ENCODE measurements around the gene SOST.

SOST gene

GRCh38 chr17:43759836-43760235 lies 1.2 kb upstream of the SOST start:
- H3K9ac ChIP-seq (ENCODE audit: low read length) = no peak overlapping the region
- H3K4me3 ChIP-seq (ENCODE audit: low read depth in 1 of 2, low read length in 2 of 2) = no peak overlapping the region
- no peak overlapping the region for H3K27ac ChIP-seq (ENCODE audit: low read depth, low read length)
- peaks cover 9% of the 10 kb centered on the region for H3K4me1 ChIP-seq (ENCODE audit: insufficient read depth, low read length)
- H3K27me3 ChIP-seq (ENCODE audit: control insufficient read depth in 1 of 2, insufficient read depth in 2 of 2, low read length in 2 of 2) = peaks cover 17 to 24% of the 10 kb centered on the region in 2 donors
- H3K9me3 ChIP-seq (ENCODE audit: low read length) = no peaks in the 10 kb centered on the region
- H3K36me3 ChIP-seq (ENCODE audit: insufficient read depth, low read length) = peaks cover 5% of the 10 kb centered on the region

DNA sequence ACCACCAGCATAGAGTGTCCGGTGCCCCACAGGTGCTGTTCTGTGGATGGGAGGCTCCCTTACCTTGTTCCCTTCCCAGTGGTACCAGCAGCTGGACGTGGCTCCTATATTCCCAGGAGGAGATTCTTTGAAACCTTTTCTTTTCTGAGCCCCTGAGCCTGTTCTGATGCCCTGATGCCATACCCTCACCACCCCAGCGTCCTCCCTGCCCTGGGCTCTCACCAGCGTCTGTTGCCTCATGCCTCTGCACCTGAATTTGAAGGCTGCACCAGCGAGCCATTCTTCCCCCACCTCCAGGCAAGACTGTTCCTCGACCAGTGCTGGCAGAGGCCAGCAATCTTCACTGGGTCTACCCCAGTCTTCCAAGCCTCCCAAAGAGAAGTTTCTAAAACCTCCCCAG lies 505 bp downstream of the SOST start:
- Histone ChIP-seq H3K27me3 (ENCODE audit: control insufficient read depth in 1 of 2, insufficient read depth in 2 of 2, low read length in 2 of 2) (peaks cover 27 to 30% of the 10 kb centered on the region in 2 donors), H3K36me3 (ENCODE audit: insufficient read depth, low read length) (no peaks in the 10 kb centered on the region), H3K9ac (ENCODE audit: low read length) (no peak overlapping the region), H3K4me3 (ENCODE audit: low read depth in 1 of 2, low read length in 2 of 2) (no peak overlapping the region), H3K4me1 (ENCODE audit: insufficient read depth, low read length) (peaks cover 9% of the 10 kb centered on the region), H3K27ac (ENCODE audit: low read depth, low read length) (no peak overlapping the region), H3K9me3 (ENCODE audit: low read length) (no peaks in the 10 kb centered on the region)

- Histone ChIP-seq H3K9me3 (ENCODE audit: low read length) (no peaks in the 10 kb centered on the region), H3K27ac (ENCODE audit: low read depth, low read length) (no peak overlapping the region), H3K4me1 (ENCODE audit: insufficient read depth, low read length) (peaks cover 9% of the 10 kb centered on the region), H3K27me3 (ENCODE audit: control insufficient read depth in 1 of 2, insufficient read depth in 2 of 2, low read length in 2 of 2) (peaks cover 27 to 32% of the 10 kb centered on the region in 2 donors), H3K9ac (ENCODE audit: low read length) (no peak overlapping the region), H3K36me3 (ENCODE audit: insufficient read depth, low read length) (no peaks in the 10 kb centered on the region), H3K4me3 (ENCODE audit: low read depth in 1 of 2, low read length in 2 of 2) (no peak overlapping the region)
These were observed 1.4 kb downstream of the SOST start for GRCh38 chr17:43757171-43757660.

GRCh38 chr17:43756201-43756600 lies 2.4 kb downstream of the SOST start:
- no peak overlapping the region for H3K9ac ChIP-seq (ENCODE audit: low read length)
- H3K9me3 ChIP-seq (ENCODE audit: low read length) = no peaks in the 10 kb centered on the region
- H3K4me1 ChIP-seq (ENCODE audit: insufficient read depth, low read length) = peaks cover 9% of the 10 kb centered on the region
- H3K36me3 ChIP-seq (ENCODE audit: insufficient read depth, low read length) = no peaks in the 10 kb centered on the region
- H3K4me3 ChIP-seq (ENCODE audit: low read depth in 1 of 2, low read length in 2 of 2) = no peak overlapping the region
- peaks cover 27 to 36% of the 10 kb centered on the region in 2 donors for H3K27me3 ChIP-seq (ENCODE audit: control insufficient read depth in 1 of 2, insufficient read depth in 2 of 2, low read length in 2 of 2)
- no peak overlapping the region for H3K27ac ChIP-seq (ENCODE audit: low read depth, low read length)

DNA sequence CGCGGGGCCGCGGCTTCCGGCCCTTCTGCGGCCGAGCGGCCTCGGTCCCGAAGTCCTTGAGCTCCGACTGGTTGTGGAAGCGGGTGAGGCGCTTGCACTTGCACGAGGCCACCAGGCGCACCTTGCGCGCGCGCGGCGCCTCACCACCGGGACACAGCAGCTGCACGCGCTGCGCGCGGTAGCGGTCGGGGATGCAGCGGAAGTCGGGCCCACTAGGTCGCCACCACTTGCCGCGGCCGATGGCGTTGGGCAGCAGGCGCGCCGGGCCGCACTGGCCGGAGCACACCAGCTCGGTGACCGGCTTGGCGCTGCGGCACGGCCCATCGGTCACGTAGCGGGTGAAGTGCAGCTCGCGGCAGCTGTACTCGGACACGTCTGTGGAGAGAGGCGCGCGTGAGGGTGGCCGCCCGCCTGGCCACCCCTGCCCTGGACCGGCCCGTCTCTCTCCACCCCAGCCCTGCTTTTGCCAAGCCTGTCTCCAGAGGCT lies 3.2 kb downstream of the SOST start:
- H3K36me3 ChIP-seq (ENCODE audit: insufficient read depth, low read length) = no peaks in the 10 kb centered on the region
- no peaks in the 10 kb centered on the region for H3K9me3 ChIP-seq (ENCODE audit: low read length)
- no peak overlapping the region for H3K9ac ChIP-seq (ENCODE audit: low read length)
- H3K27me3 ChIP-seq (ENCODE audit: control insufficient read depth in 1 of 2, insufficient read depth in 2 of 2, low read length in 2 of 2) = peaks cover 27 to 36% of the 10 kb centered on the region in 2 donors
- H3K27ac ChIP-seq (ENCODE audit: low read depth, low read length) = no peak overlapping the region
- H3K4me1 ChIP-seq (ENCODE audit: insufficient read depth, low read length) = peaks cover 4% of the 10 kb centered on the region
- no peak overlapping the region for H3K4me3 ChIP-seq (ENCODE audit: low read depth in 1 of 2, low read length in 2 of 2)

DNA sequence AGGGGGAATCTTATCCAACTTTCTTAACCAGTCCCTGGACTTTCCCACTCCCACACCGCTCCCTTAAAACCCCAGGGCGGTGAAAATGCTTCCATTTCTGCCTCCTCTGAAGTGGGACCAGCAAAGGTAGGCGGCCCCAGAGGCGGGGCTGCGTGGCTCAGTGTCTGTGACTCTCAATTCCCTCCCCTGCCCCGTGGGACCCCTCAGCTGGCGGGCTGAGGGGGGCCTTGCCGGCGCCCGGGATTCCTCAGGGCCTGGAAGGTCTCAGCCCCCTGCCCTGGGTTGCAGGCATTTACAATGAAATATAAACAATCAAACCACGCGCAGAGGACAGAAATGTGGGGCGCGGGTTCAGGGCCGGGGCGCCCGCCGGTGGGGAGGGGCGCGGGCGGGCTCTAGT lies 3.6 kb downstream of the SOST start:
- Histone ChIP-seq H3K4me1 (ENCODE audit: insufficient read depth, low read length) (no peaks in the 10 kb centered on the region), H3K27ac (ENCODE audit: low read depth, low read length) (no peak overlapping the region), H3K9ac (ENCODE audit: low read length) (no peak overlapping the region), H3K9me3 (ENCODE audit: low read length) (no peaks in the 10 kb centered on the region), H3K27me3 (ENCODE audit: control insufficient read depth in 1 of 2, insufficient read depth in 2 of 2, low read length in 2 of 2) (peaks cover 27 to 36% of the 10 kb centered on the region in 2 donors), H3K4me3 (ENCODE audit: low read depth in 1 of 2, low read length in 2 of 2) (no peak overlapping the region), H3K36me3 (ENCODE audit: insufficient read depth, low read length) (no peaks in the 10 kb centered on the region)

DNA sequence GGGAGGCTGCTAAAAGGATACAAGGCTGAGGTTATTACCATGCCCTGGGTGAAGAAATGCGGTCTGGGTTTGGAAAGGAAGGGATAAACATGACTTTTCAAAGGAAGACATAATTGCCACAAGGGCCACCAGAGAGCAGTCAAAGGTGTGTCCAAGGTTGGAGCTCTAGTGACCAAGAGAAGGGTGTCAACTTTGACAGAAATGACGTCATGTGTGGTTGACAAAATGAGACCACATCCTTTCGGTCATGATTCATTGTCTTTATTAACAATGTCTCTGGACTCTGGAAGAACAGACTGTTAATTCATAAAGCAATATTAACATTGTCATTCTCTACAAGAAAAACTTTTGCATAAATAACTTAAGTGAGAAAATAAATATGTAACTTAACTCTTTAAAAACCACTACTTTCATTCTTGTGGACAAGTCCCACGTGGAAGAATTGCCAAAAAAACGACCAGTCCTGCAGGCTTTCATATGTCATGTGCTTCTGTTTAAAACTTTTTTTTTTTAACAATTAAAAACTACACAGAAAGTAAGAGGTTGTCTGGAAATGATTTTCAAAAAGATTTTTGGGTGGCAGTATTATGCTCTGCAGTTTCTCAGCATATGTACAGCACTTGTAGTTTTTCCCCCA lies 5.0 kb downstream of the SOST start:
- H3K9me3 ChIP-seq (ENCODE audit: low read length) = no peaks in the 10 kb centered on the region
- no peaks in the 10 kb centered on the region for H3K36me3 ChIP-seq (ENCODE audit: insufficient read depth, low read length)
- peaks cover 27 to 36% of the 10 kb centered on the region in 2 donors for H3K27me3 ChIP-seq (ENCODE audit: control insufficient read depth in 1 of 2, insufficient read depth in 2 of 2, low read length in 2 of 2)
- H3K4me1 ChIP-seq (ENCODE audit: insufficient read depth, low read length) = no peaks in the 10 kb centered on the region
- H3K27ac ChIP-seq (ENCODE audit: low read depth, low read length) = no peak overlapping the region
- H3K4me3 ChIP-seq (ENCODE audit: low read depth in 1 of 2, low read length in 2 of 2) = no peak overlapping the region
- H3K9ac ChIP-seq (ENCODE audit: low read length) = no peak overlapping the region

DNA sequence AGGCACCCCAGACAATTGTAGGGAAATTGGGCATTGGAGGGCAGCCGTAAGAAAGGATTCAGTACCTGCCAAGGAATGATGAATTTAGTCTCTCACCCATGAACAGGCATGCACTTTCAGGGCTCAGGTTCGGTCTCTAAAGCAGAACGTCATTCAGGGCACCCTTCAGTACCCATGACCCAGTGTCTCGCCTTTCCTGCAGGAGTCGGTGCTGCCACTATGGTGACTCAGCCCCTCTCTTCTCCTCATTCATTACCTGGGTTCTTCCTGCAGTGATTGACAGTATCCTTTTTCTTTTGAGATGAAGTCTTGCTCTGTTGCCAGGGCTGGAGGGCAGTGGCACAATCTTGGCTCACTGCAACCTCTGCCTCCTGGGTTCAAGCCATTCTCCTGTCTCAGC lies 8.4 kb downstream of the SOST start:
- Histone ChIP-seq H3K4me3 (ENCODE audit: low read depth in 1 of 2, low read length in 2 of 2) (no peak overlapping the region), H3K4me1 (ENCODE audit: insufficient read depth, low read length) (no peaks in the 10 kb centered on the region), H3K9ac (ENCODE audit: low read length) (no peak overlapping the region), H3K27ac (ENCODE audit: low read depth, low read length) (no peak overlapping the region), H3K9me3 (ENCODE audit: low read length) (no peaks in the 10 kb centered on the region), H3K27me3 (ENCODE audit: control insufficient read depth in 1 of 2, insufficient read depth in 2 of 2, low read length in 2 of 2) (peaks cover 11 to 15% of the 10 kb centered on the region in 2 donors), H3K36me3 (ENCODE audit: insufficient read depth, low read length) (no peaks in the 10 kb centered on the region)

DNA sequence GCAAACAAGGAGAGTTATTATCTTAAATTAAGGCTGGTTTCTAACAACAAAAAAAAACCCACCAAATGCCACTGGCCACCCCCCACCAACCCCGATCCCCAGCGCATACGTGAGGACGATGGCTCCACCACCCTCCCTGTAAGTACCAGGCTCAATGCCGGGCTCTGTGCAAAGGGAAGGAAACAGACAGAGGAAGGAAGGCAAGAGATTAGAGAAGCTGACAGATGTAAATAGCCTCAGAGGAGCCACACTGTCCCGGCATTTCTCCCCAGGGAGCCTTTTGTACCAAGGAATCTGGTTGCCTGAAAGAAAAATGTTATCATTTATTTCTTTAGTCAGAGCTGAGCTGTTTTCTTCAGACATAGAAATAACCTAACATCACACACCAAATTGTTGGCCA lies 13.1 kb downstream of the SOST start:
- Histone ChIP-seq H3K36me3 (ENCODE audit: insufficient read depth, low read length) (no peaks in the 10 kb centered on the region), H3K4me3 (ENCODE audit: low read depth in 1 of 2, low read length in 2 of 2) (no peak overlapping the region), H3K27me3 (ENCODE audit: control insufficient read depth in 1 of 2, insufficient read depth in 2 of 2, low read length in 2 of 2) (peaks cover 0 to 5% of the 10 kb centered on the region in 2 donors), H3K9me3 (ENCODE audit: low read length) (no peaks in the 10 kb centered on the region), H3K4me1 (ENCODE audit: insufficient read depth, low read length) (no peaks in the 10 kb centered on the region), H3K9ac (ENCODE audit: low read length) (no peak overlapping the region), H3K27ac (ENCODE audit: low read depth, low read length) (no peak overlapping the region)

GRCh38 chr17:43741636-43742035 lies 17.0 kb downstream of the SOST start:
- H3K4me1 ChIP-seq (ENCODE audit: insufficient read depth, low read length) = no peaks in the 10 kb centered on the region

GRCh38 chr17:43740541-43740940 lies 18.1 kb downstream of the SOST start:
- H3K27me3 ChIP-seq (ENCODE audit: control insufficient read depth in 1 of 2, insufficient read depth in 2 of 2, low read length in 2 of 2) = peaks cover 0 to 5% of the 10 kb centered on the region in 2 donors
- no peak overlapping the region for H3K4me3 ChIP-seq (ENCODE audit: low read depth in 1 of 2, low read length in 2 of 2)
- no peaks in the 10 kb centered on the region for H3K4me1 ChIP-seq (ENCODE audit: insufficient read depth, low read length)
- no peaks in the 10 kb centered on the region for H3K36me3 ChIP-seq (ENCODE audit: insufficient read depth, low read length)
- H3K9me3 ChIP-seq (ENCODE audit: low read length) = no peaks in the 10 kb centered on the region
- H3K9ac ChIP-seq (ENCODE audit: low read length) = no peak overlapping the region
- no peak overlapping the region for H3K27ac ChIP-seq (ENCODE audit: low read depth, low read length)

More at GRCh38 chr17:43741636-43742035, 17.0 kb downstream of the SOST start:
- Histone ChIP-seq H3K4me3 (ENCODE audit: low read depth in 1 of 2, low read length in 2 of 2) (no peak overlapping the region), H3K27me3 (ENCODE audit: control insufficient read depth in 1 of 2, insufficient read depth in 2 of 2, low read length in 2 of 2) (peaks cover 0 to 5% of the 10 kb centered on the region in 2 donors), H3K36me3 (ENCODE audit: insufficient read depth, low read length) (no peaks in the 10 kb centered on the region), H3K27ac (ENCODE audit: low read depth, low read length) (no peak overlapping the region), H3K9ac (ENCODE audit: low read length) (no peak overlapping the region), H3K9me3 (ENCODE audit: low read length) (no peaks in the 10 kb centered on the region)

DNA sequence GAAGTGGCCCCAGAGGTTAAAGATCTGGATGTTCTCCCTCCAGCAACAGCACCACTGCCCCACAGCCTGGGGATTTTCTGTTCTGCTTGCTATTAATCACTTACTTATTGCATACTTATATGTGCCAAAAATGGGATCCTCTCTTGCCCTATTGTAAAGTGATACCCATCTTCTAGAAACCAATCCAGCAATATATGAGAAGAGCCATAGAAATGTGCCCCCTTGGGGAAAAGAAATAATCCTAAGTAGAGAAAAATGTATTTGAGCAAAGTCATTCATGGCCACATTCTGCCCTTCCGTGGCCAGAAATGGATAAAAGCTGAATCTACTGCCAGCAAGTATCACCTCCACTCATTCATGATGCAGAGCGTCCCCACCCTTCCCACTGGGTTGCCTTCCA lies 20.9 kb downstream of the SOST start:
- no peaks in the 10 kb centered on the region for H3K9me3 ChIP-seq (ENCODE audit: low read length)
- no peak overlapping the region for H3K4me3 ChIP-seq (ENCODE audit: low read depth in 1 of 2, low read length in 2 of 2)
- no peak overlapping the region for H3K9ac ChIP-seq (ENCODE audit: low read length)
- H3K27me3 ChIP-seq (ENCODE audit: control insufficient read depth in 1 of 2, insufficient read depth in 2 of 2, low read length in 2 of 2) = no peaks in the 10 kb centered on the region
- H3K27ac ChIP-seq (ENCODE audit: low read depth, low read length) = no peak overlapping the region
- no peaks in the 10 kb centered on the region for H3K36me3 ChIP-seq (ENCODE audit: insufficient read depth, low read length)
- H3K4me1 ChIP-seq (ENCODE audit: insufficient read depth, low read length) = no peaks in the 10 kb centered on the region

Measured in muscle layer of colon (tissue), 2 donors.